RWPE2 (cell line): Measurements from ENCODE around the gene DDX1.

Source experiments
- ATAC-seq: fragments of 200-7000 bp; cut with Tn5 transposase; 3 replicates; pipeline ENCODE4 v1.9.1; 2021; ENCODE audit warnings: low read depth
- DNase-seq: peaks from one replicate; pipeline ENCODE4 v3.0.0-alpha.2; 2020; ENCODE audit warnings: low spot score
- H3K27ac ChIP-seq: fragments of 450-650 bp; 2 replicates; pipeline ENCODE4 v1.5.1; 2017; ENCODE audit warnings: mild to moderate bottlenecking; ENCODE audit not compliant: poor library complexity, severe bottlenecking
- H3K27me3 ChIP-seq: fragments of 250-450 bp; sonication (Bioruptor Pico); 2 replicates; pipeline ENCODE4 v1.5.1; 2021; ENCODE audit warnings: mild to moderate bottlenecking, moderate library complexity; ENCODE audit not compliant: insufficient read depth, poor library complexity, severe bottlenecking
- H3K36me3 ChIP-seq: fragments of 250-450 bp; sonication (Bioruptor Pico); 2 replicates; pipeline ENCODE4 v1.5.1; 2020; ENCODE audit warnings: low read depth, mild to moderate bottlenecking, moderate library complexity
- H3K4me1 ChIP-seq: fragments of 250-450 bp; sonication (Bioruptor Pico); 2 replicates; pipeline ENCODE4 v1.5.1; 2021; ENCODE audit warnings: mild to moderate bottlenecking, moderate library complexity; ENCODE audit not compliant: insufficient read depth, poor library complexity, severe bottlenecking
- H3K4me3 ChIP-seq: fragments of 250-450 bp; sonication (Bioruptor Pico); 2 replicates; pipeline ENCODE4 v1.5.1; 2021; ENCODE audit warnings: mild to moderate bottlenecking, moderate library complexity; ENCODE audit not compliant: severe bottlenecking
- H3K9me3 ChIP-seq: fragments of 250-450 bp; sonication (Bioruptor Pico); 2 replicates; pipeline ENCODE4 v1.5.1; 2021; ENCODE audit warnings: mild to moderate bottlenecking, moderate library complexity; ENCODE audit not compliant: severe bottlenecking
- TF ChIP-seq, protein P1 (sequence below): fragments of 450-650 bp; IDR thresholded peaks from one replicate; pipeline ENCODE4 v1.5.1; 2017; ENCODE audit warnings: mild to moderate bottlenecking, moderate library complexity; ENCODE audit not compliant: poor library complexity, severe bottlenecking

Gene DDX1

DNA sequence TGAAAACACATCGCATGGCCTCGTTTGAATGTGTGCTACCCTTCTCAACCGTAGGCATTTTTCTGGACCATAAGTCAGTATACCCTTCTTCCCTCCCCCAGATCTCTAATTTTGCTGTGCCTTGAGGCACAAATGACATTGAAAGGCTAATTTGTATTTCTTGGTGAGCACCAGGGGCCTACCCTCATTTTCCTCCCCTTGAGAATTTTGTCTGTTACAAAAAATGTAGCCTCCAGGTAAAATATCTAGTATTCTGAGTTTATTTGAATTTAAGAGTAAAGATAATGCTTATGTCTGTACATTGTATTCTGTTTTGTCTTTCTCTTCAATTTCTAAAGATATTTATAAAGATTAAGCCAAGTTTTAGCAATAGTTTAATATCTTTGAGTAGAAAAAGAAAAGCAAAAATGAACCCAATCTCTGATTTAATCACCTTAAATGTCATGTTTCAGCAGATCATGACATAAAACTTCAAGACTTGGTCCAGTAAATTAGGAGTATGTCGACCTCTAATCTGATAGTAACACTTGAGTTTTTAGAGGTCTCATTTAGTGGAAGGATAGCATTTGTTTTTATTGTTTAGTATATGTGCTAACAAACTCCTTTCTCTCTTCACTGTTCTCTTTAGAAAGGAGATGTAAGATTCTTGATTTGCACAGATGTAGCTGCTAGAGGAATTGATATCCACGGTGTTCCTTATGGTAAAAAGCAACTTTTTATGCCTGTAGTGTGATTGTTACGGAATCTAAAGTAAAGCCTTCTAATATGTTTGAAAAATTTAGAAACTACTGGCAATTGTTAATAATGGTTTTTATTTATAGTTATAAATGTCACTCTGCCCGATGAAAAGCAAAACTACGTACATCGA is 36.4 kb downstream of the DDX1 start:
- TF ChIP-seq, protein P1, sequence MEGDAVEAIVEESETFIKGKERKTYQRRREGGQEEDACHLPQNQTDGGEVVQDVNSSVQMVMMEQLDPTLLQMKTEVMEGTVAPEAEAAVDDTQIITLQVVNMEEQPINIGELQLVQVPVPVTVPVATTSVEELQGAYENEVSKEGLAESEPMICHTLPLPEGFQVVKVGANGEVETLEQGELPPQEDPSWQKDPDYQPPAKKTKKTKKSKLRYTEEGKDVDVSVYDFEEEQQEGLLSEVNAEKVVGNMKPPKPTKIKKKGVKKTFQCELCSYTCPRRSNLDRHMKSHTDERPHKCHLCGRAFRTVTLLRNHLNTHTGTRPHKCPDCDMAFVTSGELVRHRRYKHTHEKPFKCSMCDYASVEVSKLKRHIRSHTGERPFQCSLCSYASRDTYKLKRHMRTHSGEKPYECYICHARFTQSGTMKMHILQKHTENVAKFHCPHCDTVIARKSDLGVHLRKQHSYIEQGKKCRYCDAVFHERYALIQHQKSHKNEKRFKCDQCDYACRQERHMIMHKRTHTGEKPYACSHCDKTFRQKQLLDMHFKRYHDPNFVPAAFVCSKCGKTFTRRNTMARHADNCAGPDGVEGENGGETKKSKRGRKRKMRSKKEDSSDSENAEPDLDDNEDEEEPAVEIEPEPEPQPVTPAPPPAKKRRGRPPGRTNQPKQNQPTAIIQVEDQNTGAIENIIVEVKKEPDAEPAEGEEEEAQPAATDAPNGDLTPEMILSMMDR, result no peak
- Histone ChIP-seq H3K27me3 (no peaks in the 10 kb centered on the region), H3K9me3 (no peaks in the 10 kb centered on the region), H3K4me3 (no peak overlapping the region), H3K27ac (no peak overlapping the region), H3K4me1 (no peaks in the 10 kb centered on the region), H3K36me3 (peaks cover 98% of the 10 kb centered on the region)
- no peak for DNase-seq
- no peak for ATAC-seq

DNA sequence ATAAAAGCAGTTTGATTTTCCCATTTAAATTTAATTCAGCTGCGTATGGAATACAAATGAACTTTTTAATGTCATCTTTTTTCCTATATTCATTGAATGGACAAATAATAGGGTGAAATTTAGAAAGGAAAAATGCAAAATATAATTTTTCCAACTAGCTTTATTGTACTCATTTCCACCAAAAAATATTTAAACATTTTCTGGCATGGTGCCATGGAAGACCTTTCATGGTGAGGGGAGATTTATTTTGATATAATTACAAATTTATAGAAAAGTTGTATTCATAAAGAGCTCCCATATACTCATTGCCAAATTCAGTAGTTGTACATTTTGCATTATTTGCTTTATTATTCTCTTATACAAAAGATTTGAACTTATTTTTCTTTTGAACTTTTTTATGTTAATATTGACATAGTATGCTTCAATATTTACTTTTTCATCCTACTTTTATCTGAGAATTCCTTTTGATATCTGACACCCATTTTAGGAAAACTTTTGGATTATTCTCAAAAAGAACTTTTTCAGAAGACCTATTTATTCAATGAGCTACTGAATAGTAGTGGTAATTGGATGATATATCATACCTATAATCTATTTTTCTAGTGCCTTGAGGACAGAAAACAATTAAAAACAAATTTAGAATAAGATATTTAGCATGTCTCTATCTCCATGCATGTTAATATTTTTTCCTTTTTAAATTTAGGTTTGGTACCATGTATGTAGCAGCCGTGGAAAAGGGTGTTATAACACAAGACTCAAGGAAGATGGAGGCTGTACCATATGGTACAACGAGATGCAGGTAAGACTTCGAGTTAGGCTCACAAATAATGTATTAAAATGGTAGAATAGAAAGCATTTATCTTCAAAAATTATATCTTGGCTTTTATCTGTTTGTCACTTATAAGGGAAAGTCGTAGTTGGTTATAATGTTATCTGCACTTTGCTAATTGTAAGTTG is 37.5 kb downstream of the DDX1 start:
- no peak overlapping the region for H3K27ac ChIP-seq
- H3K27me3 ChIP-seq, result no peaks in the 10 kb centered on the region
- ATAC-seq, result no peak
- no peak overlapping the region for H3K4me3 ChIP-seq
- no peaks in the 10 kb centered on the region for H3K9me3 ChIP-seq
- H3K4me1 ChIP-seq, result no peaks in the 10 kb centered on the region
- H3K36me3 ChIP-seq, result peaks cover 94% of the 10 kb centered on the region
- DNase-seq, result no peak
- TF ChIP-seq, protein P1, result no peak

GRCh38 chr2:15630121-15630977 is 38.7 kb downstream of the DDX1 start:
- Histone ChIP-seq H3K27ac (no peak overlapping the region), H3K27me3 (no peaks in the 10 kb centered on the region), H3K9me3 (no peaks in the 10 kb centered on the region), H3K36me3 (peaks cover 90% of the 10 kb centered on the region), H3K4me1 (peaks cover 7% of the 10 kb centered on the region), H3K4me3 (no peak overlapping the region)
- TF ChIP-seq, protein P1, result no peak
- ATAC-seq (no peak), DNase-seq (no peak)

- no peak overlapping the region for H3K4me3 ChIP-seq
- peaks cover 91% of the 10 kb centered on the region for H3K36me3 ChIP-seq
- peaks cover 8% of the 10 kb centered on the region for H3K4me1 ChIP-seq
- DNase-seq (no peak), ATAC-seq (no peak)
- H3K9me3 ChIP-seq, result no peaks in the 10 kb centered on the region
- no peaks in the 10 kb centered on the region for H3K27me3 ChIP-seq
- H3K27ac ChIP-seq, result no peak overlapping the region
- TF ChIP-seq, protein P1, result no peak
These were observed 39.5 kb downstream of the DDX1 start for GRCh38 chr2:15630978-15631719.
